Measurements from ENCODE around the gene MYO1G.

DNA sequence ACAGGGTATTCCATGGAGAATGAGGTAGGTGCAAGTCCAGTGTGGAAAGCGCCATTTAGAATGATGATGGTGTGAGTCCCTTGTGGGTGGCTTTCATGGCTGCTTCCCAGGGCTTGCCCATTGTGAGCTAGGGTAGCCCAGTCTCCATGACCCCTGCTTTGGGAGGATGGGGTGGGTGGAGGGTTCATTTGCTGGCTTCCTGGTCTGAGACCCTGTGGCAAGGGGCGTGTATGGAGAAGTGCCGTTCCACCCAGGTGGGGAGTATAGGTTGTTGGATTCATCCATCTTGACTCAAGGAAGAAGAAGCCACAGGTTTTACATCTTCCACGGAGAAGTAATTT, 48.9 kb upstream of the MYO1G start:
- TF ChIP-seq CTCF (IDR thresholded peaks at IDR 0.05) (no peak), FOXJ3 (CRISPR knock-in tag; IDR thresholded peaks at IDR 0.05; ENCODE audit: borderline replicate concordance) (no peak), ZNF423 (CRISPR knock-in tag; IDR thresholded peaks at IDR 0.05) (no peak), MXD4 (CRISPR knock-in tag; IDR thresholded peaks at IDR 0.05; ENCODE audit: borderline replicate concordance) (no peak)
